SW480 (cell line): ENCODE data around the gene PLAGL2.
A peak's percentile ranks its signal among the peaks of the same experiment; 100 is the strongest.
"Not testable (repeated sequence)": the region's sequence is repeated elsewhere in the genome, so short reads cannot be mapped to it uniquely, and the experiment has no call there.

Source experiments
- DNase-seq: peaks from one replicate; pipeline ENCODE4 v3.0.0-alpha.2; 2016; ENCODE audit warnings: low spot score

The PLAGL2 gene

DNA sequence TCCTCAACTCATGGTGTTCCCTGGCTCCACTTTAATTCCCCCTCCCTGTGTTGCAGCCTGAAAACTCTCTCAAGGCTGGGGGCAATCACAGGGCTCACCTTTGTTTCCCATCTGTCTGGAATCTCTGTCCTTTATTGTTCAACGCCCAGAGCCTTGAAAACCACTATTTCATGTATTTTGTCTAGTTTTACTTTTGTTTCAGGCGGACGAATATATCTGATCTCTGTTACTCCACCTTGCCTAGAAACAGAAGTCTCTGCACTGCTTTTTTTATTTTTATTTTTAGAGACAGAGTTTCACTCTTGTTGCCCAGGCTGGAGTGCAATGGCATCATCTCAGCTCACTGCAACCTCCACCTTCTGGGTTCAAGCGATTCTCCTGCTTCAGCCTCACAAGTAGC, 27.6 kb downstream of the PLAGL2 start:
- no peak for DNase-seq

DNA sequence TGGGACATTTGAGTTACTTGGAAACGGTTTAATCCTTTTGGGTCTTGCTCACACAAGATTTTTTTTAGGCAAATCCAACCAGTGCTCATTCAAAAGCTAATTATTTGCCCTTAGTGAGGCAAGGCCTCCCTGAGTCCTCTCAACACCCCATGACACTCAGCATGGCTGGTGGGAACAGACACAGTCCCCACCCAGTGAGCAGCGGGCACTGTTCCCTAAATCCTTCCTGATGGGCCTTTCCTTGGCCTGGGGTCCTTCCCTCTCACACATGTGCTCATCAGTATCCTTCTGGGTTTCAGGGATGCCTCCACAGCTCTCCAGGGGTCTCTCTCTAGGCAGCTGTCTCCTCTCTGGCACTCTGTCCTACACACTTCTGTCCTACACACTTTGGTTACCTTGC, 28.0 kb downstream of the PLAGL2 start:
- no peak for DNase-seq

DNA sequence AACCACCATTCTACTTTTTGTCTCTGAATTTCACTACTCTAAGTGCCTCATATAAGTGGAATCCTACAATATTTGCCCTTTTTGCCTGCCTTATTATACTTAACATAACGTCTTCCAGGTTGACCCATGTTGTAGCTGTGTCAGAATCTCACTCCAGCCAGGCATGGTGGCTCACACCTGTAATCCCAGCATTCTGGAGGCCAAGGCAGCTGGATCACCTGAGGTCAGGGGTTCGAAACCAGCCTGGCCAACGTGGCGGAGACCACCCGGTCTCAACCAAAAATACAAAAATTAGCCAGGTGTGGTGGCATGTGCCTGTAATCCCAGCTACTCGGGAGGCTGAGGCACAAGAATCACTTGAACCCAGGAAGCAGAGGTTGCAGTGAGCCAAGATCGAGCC, 29.8 kb downstream of the PLAGL2 start:
- DNase-seq: not testable (repeated sequence)

DNA sequence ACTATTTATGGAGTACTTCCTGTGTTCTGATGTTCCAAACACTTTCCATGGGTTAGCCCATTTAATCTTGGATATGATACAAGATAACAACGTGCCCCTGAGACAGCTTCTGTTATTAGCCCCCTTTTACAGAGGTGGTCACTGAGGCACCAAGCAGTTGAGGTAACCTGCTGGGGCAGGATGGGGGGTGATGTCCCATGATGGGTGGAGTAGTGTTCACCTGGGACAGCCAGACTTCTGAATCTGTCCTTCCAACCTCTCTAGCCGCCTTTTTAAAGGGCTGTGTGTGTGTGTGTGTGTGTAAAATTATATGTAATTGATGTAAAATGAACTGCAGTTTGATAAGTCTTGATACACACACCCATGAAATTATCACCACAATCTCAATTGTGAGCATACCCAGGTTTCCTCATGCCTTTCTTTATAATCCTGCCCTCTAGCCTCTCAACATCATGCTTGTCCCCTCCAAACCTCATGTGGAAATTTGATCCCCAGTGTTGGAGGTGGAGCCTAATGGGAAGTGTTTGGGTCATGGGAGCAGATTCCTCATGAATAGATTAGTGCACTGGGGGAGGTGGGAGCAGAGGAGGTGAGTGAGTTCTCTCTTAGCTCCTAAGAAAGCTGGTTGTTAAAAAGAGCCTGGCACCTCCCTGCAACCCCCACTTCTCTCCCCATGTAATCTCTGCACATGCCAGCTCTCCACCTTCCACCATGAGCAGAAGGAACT, 39.2 kb downstream of the PLAGL2 start:
- peak; percentile 22 for DNase-seq

DNA sequence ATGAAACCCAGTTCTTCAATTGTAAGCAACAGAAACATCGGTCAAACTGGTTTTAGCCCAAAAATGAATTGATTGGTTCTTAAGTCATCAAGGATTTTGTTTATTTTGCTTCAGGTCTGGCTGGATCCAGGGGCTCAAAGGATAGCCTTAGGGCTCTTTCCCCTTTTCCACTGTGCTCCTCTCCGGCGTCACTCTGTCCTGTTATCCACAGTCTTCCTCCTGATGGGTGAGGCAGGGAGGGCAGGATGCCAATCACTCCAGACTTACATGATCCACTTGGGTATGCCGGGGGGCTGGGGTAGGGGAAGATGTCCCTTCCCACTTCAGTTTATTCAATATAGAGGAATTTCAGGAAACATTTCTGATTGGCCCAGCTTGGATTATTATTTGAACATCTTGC, 40.0 kb downstream of the PLAGL2 start:
- DNase-seq: no peak

DNA sequence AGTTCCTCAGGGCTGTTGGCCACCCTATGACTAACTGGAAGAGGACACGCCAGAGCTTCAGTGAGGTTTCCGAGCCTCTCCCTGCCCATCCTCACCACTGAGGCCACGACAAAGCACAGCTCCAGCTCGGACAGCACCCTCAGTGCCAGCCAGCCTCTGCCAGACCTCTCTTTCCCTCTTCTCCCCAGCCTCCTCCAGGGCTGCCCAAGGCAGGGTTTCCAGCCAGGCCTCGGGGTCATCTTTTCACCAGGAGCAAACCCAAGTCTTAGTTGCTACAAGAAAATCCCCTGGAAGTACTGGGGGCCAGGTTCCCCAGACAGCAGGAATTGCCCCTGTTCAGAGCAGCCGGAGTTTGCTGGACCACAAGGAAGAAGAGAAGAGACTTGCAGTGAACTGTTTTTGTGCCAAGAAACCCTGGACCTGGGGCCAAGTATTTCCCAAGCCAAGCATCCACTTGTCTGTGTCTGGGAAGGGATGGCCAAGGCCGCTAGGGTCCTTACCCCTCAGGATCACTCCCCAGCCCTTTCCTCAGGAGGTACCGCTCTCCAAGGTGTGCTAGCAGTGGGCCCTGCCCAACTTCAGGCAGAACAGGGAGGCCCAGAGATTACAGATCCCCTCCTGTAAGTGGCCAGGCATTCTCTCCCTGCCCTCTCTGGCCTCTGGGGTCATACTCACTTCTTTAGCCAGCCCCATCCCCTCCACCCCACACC, 41.6 kb downstream of the PLAGL2 start:
- no peak for DNase-seq

DNA sequence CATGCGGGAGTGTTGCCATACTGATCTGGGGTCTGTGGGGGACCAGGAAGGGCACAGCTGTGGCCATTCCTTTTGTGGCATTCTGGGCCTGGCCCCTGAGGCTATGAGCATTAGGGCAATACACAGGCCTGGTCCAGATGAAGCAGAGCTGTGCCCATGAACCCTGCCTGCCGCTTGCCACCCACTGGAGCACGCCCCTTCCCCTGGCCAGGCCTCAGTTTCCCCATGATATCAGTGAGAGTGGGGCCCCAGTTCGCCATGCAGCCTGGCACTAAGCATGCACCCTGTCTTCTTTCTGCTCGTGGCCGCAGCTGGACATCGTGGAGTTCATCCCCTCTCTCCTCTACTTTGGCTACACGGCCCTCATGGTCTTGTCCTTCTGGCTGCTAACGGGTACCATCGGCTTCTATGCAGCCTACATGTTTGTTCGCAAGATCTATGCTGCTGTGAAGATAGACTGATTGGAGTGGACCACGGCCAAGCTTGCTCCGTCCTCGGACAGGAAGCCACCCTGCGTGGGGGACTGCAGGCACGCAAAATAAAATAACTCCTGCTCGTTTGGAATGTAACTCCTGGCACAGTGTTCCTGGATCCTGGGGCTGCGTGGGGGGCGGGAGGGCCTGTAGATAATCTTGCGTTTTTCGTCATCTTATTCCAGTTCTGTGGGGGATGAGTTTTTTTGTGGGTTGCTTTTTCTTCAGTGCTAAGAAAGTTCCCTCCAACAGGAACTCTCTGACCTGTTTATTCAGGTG, 42.4 kb downstream of the PLAGL2 start:
- no peak for DNase-seq

DNA sequence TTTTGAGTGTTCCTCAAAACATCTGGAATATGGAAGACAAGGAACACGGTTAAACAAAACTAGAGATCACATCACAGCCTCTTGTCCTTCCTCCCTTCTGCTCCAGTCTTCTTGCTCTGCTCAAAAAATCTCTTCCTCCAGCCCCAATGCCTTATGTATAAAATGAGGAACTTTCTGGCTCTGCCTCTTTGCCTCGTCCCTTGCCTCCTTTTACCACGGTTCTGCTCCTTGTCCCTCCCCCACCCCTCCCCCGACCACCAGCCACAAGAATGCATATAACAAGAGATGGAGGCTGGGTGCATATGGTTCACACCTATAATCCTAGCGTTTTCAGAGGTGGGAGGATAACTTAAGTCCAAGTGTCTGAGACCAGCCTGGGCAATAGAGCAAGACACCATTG, 43.6 kb downstream of the PLAGL2 start:
- DNase-seq: no peak

DNA sequence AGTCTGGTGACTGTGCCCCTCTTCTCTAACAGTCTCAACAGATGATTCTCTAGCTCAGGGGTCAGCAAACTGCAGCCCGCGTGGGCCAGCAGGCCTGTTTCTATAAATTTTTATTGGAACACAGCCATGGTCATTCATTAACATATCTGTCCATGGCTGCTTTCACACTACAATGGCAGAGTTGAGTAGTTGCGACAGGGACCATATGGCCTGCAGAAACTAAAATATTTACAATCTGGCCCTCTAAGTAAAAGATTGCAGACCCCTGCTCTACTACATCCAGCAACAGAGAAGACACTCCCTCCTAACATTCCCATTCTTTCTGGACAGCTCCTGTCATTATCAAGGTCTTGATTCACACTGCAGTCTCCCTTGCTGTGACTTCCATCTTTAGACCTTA, 45.2 kb downstream of the PLAGL2 start:
- DNase-seq: no peak

DNA sequence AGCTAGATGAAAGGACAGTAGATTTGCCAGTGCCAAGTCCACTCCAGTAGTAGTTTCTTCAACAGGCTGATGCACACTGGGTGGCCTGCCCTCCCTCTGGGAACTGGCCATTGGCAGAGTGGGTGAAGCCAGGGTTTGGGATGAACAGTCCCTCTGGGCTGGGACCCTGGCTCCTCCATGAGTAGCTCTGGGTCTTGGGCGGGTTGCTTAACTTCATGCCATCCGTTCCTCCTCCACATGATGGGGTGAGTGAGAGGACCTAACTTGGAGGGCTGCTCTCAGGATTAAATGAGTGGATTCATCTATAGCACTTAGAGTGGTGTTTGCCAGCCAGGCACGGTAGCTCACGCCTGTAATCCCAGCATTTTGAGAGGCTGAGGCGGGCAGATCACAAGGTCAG, 47.2 kb downstream of the PLAGL2 start:
- no peak for DNase-seq

DNA sequence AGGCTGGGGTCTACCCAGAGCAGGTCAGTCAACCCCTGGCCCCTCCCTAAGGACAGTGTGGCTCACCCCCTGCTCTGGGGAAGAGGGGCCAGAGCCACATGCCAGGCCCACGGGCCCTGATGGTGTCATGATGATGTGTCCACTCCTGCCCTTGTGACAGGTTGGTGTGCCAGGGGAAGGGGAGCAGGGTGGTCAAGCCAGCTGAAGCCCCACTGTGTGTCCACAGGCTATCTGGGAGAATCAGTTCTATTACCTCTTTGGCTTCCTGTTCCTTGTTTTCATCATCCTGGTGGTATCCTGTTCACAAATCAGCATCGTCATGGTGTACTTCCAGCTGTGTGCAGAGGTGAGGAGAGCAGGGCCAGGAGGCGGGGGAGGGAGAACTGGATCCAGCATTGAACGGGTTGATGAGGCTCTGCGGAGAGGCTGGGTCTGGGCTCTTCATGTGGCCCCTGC, 47.7 kb downstream of the PLAGL2 start:
- no peak for DNase-seq

DNA sequence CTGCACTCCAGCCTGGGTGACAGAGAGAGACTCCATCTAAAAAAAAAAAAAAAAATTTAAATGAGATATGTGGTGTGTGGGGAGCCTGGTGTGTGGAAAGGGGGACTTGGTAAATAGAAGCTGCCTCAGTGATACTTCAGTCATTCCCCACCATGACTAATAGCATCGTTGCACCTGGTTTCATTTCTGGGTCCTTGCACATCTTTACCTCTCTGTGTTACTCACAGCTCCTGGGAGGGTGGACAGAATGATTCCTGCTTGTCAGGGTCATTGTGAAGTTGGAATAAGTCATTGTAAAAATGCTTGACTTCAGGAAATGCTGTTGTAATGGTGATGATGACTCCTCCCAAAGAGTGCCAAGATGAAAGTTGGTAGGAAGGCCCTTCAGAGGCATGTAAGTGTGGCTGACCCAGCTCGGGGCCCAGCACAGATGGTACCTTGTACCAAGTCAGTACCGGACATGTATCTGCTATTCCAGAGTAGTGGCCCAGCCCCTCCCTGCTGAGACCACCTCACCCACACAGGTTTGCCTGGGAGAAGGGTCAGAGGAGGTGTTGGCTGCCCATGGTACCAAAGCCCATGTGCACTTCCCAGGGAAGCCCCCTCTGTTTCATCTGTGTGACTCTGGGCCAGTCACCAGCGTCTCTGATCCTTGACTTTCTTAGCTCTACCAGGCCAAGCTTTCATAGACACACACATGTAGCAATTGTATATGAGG, 48.4 kb downstream of the PLAGL2 start:
- DNase-seq: no peak

DNA sequence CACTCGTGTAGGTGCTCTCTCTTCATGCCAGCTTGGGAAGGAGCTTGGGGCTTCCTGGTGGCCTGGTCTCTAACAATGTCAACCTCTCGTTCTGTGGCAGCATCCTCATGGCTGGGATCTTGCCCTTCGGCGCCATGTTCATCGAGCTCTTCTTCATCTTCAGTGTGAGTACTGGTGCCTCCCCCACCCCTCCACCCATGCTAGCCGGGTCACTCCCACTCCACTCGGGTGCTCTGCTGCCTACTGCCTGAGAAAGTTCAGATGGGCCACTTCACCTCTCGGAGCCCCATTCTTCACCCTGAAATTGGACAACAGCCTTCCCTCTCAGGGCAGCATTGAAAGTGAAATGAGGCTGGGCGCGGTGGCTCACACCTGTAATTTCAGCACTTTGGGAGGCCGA, 49.2 kb downstream of the PLAGL2 start:
- no peak for DNase-seq

DNA sequence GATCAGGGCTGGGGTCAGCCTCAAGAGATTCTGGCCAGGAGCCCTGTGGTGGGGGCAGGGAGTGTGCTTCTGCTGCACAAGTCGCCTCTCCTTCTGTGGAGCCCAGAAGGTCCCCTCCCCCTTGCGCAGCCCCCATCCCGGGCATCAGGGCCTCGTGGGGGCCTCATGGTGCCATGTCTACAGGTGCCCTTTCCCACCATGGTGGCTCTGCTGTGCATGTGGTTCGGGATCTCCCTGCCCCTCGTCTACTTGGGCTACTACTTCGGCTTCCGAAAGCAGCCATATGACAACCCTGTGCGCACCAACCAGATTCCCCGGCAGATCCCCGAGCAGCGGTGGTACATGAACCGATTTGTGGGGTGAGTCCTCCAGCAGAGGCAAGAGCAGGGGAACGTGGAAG, 49.9 kb downstream of the PLAGL2 start:
- DNase-seq: no peak

DNA sequence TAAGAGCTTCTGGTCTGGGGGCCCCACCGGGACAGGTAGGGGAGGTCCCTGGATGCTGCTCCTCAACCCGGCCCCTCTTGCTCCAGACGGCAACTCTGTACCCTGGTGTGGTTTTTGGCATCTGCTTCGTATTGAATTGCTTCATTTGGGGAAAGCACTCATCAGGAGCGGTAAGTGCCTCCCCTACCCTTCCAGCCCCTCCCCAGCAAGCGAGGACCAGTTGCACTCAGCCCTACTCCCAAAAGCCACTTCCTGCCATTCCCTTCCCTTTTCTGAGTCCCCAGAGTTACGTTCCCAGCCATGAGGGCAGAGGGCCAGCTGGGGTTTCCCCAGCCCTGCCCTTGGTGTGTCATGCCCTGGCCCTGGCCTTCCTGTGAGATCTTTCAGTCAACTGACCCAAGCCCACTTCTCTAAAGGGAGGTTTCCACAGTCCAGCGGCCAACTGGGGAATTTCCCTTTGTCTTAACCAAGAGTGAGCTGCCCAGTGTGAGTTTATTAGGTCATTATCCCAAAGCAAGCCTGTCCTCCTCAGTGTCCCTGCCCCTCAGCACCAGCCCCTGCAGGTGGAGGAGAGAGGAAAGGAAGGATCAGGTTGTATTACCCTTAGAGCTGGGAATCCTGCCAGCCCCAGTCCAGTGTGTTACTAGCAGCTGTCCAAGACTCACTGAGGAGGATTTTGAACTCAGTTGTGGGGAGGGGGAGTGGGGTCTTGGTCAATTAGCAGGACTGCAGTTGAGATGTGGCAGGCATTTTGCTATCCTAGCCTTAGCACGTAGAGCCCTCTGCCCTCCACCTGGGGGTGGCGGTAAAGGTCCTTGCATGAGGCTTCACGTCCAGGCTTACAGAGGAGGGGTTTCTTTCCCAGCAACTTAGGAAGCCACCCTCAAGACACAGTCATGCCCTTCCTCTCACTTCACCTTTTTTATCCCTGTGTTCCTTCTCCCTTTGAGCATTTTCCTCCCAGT, 52.2 kb downstream of the PLAGL2 start:
- peak; percentile 61 for DNase-seq

DNA sequence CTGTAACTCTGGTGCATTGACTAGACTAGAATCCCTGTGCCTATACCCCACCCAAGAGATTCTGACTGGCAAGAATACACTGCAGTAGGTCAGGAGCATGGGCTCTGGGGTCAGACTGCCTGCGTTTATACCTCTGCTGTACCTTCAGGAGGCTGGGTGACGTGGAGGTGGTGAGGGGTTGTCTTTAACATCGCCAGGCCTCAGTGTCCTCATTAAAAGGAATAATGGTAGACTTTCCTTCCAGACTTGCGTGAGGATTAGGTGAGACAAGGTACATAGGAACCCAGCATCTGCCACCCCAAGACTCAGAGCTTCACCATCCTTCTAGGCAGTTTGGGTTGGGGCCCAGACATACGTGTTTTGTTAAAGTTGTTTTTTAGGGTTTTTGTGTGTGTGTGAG, 53.8 kb downstream of the PLAGL2 start:
- DNase-seq: no peak

DNA sequence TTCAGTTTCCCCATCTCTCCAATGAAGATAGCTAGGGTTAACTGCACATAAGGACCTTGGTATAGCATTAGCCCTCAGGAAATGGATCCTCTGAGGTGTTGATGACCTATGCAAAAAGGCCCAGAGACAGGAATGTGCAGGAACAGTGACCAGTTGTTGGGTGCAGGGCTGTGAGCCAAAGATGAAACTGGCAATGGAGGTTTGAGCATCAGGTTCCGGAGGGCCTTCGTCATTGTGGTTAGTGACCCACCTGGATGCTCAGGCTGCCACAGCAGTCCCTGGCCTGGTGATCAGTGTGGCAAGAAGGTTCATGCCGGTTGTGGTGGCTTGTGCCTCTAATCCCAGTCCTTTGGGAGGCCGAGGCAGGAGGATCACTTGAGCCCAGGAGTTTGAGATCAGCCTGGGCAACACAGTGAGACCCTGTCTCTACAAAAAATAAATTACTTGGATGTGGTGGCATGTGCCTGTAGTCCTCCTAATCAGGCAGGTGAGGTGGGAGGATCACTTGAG, 54.3 kb downstream of the PLAGL2 start:
- DNase-seq: no peak

DNA sequence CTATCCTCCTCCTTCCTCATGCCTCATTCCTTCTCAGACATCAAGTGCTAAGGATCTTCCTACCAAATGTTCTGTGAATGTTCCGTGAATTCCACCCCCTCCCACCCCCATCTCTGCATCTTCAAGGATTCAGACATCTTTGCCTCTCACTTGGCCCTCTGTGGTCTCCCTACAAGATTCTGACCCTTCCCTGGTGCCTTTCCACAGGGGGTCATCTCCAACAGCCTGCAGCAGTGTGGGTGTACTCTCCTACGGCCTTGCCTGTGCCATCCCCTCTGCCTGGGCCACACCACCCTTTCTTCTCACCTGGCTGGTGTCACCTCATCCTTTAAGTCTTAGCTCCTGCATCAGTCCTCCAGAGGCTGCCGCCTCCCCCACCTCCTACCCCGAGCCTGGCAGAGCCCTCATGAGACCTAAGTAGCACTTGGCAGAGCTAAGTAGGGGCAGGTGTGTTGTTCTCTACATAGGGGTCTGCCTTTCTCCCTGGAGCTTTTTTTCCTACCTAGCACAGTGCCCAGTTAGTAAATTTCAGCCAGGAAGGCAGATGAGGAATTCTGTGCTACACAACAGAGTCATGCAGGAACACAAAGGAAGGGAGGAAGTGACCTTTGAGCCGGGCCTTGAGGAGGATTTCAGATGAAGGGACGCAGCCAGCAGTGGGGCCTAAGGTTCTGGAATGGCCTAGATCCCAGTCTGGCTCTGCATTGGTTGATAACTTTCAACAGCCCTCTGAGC, 55.0 kb downstream of the PLAGL2 start:
- DNase-seq: no peak

DNA sequence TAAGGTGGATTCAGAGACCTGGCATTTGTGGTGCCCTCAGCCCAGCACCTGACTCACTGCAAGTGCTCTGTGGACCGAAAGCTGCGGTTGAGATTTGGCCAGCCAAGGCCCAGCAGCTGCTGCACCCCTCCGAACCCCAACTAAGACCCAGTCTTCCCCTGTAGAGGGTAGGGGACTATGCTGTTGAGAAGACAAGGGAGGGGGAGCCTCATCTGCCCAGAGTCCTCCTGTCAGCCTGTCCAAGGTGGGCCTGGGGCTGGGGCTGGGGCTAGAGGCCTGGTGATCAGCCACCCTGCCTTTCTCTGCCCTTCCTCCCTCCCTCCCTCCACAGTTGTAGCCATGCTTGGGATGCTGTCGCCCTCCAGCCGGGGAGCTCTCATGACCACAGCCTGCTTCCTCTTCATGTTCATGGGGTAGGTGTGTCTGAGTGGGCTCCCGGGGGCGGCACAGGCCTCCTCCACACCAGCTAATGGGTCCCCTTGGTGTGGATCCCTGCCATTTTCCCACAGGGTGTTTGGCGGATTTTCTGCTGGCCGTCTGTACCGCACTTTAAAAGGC, 57.2 kb downstream of the PLAGL2 start:
- DNase-seq: no peak

DNA sequence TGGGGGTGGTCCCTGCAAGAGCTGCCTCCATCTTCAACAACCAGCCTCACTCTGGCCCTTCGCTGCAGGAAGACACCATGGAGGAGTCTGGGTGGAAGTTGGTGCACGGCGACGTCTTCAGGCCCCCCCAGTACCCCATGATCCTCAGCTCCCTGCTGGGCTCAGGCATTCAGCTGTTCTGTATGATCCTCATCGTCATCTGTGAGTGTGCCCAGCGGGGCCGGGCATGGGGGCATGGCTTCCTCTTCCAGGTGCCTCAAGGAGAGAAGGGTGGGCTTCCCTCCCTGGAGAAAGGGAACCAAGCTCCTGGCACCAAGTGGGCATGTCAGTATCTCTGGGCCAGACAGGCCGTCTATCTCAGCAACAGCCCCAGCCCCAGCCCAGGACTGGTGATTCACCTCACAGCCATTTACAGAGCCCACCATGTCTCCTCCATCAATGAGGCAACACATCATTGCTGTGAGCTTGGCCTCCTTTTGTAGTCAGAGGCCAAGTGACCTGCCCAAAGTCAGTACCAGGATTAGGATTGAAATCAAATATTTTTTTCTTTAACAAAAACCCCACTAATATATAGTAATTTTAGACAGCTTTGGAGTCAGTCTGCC, 57.9 kb downstream of the PLAGL2 start:
- no peak for DNase-seq
